Right renal cortex interstitium (tissue), 3 donors: Measurements from ENCODE around the gene OR51G1. TPM values are rescaled to one million over a fixed set of nuclear protein-coding genes. Genes with fewer than 3 reads are reported as not detected.
"Not testable (repeated sequence)": the region's sequence is repeated elsewhere in the genome, so short reads cannot be mapped to it uniquely, and the experiment has no call there.

Source experiments
- DNase-seq, 3 donors: peaks; one replicate each; pipeline ENCODE4 v3.0.0-alpha.2; 2013; ENCODE audit warnings: low read depth in 3 of 3, low spot score in 2 of 3
- polyA plus RNA-seq, 3 donors: library from polyadenylated mRNA; unstranded; fragments of 120-200 nt; gene quantifications; one replicate each; pipeline ENCODE4 v1.2.1, GENCODE V29; 2013; ENCODE audit not compliant: insufficient read length in 3 of 3

Gene OR51G1, protein sequence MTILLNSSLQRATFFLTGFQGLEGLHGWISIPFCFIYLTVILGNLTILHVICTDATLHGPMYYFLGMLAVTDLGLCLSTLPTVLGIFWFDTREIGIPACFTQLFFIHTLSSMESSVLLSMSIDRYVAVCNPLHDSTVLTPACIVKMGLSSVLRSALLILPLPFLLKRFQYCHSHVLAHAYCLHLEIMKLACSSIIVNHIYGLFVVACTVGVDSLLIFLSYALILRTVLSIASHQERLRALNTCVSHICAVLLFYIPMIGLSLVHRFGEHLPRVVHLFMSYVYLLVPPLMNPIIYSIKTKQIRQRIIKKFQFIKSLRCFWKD
- not detected for polyA plus RNA-seq

DNA sequence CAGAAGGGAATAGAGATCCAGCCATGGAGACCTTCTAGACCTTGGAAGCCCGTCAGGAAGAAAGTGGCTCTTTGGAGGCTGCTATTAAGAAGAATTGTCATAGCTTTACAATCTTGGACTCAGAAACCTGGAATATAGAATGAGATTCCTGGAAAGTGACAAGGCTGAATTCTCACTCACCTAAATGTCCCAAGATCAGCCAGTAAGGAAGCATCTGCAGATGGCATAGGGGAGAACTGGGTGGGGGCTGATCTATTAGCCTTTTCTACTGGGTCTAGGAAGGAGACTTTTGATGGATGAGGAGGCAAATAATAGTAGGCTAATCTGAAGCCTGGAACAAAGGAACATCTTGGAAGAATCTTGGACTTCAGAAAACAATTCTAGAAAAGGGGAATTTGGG is at the start of gene OR51G1:
Gene OR51G1 (minus strand): TSS at position 101 of the 400 bp plus-strand sequence. CDS start 0 bp downstream, at position 101.
- DNase-seq, result no peak

GRCh38 chr11:4962816-4963215 is 38.7 kb upstream of the OR51G1 start:
- DNase-seq, result no peak

DNA sequence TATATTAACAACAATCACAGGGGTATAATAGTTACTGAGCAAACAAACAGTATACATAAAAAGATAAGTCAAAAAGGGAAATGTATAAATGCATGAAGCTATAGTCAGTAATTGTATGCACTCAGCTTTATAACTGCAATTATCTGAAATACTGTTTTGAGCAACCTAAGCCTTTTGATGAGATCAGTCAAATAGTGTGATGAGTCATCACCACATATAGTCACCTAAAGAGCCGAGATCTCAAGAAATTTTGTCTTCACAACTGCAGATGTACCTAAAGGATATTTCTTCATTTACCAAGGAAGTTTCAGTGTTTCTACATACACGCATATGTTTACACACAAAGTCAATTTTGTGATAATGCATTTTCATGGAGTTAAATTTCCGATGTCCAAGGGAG is 36.7 kb upstream of the OR51G1 start:
- DNase-seq, result no peak

DNA sequence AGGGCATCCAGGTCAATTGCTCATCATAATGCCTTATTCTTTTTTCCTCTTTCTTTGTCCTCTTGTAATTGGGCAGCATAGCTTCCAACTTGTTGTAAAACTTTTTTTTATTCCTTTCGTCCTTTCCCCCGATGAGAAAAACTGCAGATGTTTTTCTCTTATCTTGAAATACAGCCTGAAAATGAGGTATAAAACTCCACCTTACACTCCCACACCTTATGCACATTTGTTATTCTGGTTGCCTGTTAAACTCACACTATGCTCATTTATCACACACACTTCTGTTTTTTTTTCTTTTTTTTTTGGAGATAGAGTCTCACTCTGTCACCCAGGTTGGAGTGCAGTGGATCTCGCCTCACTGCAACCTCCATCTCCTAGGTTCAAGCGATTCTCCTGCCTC is 33.3 kb upstream of the OR51G1 start:
- DNase-seq, result no peak

DNA sequence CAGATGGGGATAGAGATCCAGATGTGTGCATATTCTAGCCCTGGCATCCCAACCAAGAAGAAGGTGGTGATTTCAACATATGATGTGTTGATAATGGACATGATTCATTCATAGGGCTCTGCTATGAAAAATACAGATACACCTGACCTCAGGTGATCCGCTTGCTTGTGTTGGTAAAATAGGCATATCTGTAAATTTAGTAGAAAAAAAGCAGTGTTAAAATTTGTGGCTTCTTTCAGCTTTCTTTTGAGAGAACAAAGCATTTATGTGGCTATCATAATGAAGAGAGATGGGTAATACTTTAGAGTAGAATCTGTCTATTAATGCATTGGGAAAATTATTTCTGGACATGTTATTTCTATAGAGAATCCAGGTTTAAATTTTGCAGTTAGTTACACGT is 31.5 kb upstream of the OR51G1 start, which contains the start of gene OR51A2:
Gene OR51A2 (minus strand): TSS at position 101 of the 400 bp plus-strand sequence. CDS start 0 bp downstream, at position 101.
- DNase-seq, result not testable (repeated sequence)

DNA sequence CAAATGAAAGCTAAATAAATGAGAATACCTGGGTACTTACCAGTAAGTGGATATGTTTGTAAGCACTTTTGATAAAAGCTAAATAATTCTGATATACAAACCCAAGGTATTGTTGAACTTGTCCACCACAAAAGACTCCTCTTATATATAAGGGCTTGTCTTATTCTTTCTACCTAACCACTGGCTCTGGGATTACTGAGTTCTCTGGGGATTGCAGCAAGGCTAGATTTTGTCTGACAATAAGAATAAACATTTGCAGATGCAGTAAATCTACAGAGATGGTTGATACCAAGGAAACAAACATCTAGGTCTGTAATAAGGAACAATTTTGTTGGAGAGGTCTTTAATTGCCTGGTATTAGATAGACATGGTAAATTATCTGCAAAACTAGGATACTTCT is 23.4 kb upstream of the OR51G1 start, which contains the start of gene OR51A4:
Gene OR51A4 (minus strand): TSS at position 101 of the 400 bp plus-strand sequence. CDS start 505 bp downstream, outside the sequence.
- DNase-seq, result no peak

- no peak for DNase-seq
These were observed 12.6 kb upstream of the OR51G1 start for GRCh38 chr11:4936745-4937144.

GRCh38 chr11:4932751-4933150 is 8.6 kb upstream of the OR51G1 start:
- no peak for DNase-seq

- DNase-seq, result no peak
These were observed 2.5 kb upstream of the OR51G1 start for GRCh38 chr11:4926608-4927007.

DNA sequence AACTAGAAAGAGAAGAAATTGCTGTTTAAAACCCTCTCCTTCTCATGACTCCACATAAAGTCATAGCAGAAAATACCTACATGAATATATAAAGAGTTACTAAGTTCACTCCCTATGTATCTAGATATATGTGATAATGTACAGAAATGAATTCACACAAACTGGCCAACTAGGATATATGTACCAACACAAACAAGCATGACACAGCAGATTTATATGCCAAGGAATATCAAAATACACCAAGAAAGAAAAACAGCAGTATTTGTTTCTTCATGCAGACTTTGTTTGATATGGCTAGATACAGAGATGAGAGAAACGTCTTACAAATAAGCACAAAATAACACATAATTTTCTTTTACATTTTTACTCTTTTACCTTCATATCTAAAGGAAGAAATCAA is 1.8 kb downstream of the OR51G1 start:
- no peak for DNase-seq

DNA sequence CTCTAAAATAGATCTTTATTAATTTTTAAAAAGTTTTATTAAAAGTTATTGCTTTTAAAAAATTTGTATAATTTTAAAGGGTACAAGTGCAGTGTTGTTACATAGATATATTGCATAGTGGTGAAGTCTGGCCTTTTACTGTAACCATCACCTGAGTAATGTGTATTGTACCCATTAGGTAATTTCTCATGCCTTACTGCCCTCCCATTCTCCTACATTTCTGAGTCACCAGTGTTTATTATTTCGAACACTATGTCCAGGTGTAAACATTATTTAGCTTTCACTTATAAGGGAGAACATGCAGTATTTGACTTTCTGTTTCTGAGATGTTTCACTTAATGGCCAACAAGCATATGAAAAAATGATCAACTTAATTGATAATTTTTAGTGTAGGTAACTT is 2.3 kb downstream of the OR51G1 start:
- DNase-seq, result no peak

DNA sequence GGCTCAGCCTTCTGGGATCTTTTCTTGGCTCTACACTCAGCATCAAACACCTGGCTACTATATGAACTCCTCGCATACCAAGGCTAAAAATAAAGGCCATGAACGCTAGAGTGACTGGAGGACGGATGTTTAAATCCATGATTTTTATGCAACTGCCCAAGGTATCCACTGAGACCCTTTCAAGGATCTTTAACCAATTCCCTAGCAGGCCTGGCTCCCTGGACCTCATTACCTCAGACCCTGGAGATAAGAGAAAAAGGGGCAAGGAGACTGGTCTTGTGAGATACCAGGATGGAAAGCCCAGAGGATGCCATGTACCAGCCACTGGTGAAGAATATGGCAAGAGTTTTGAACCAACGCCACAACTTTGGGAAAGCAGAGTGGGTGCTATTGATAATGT is 4.9 kb downstream of the OR51G1 start, which contains the start of gene OR51G2:
Gene OR51G2 (minus strand): TSS at position 101 of the 400 bp plus-strand sequence. CDS start 3,687 bp downstream, outside the sequence.
- no peak for DNase-seq

- peak in 1 of 3 donors; percentile 4 for DNase-seq
These were observed 7.6 kb downstream of the OR51G1 start for GRCh38 chr11:4916581-4916980.

- no peak for DNase-seq
These were observed 20.7 kb downstream of the OR51G1 start, which contains the start of gene OR51A7 for GRCh38 chr11:4903484-4903883. Gene OR51A7, plus strand, starts transcription at chr11:4903783. Its CDS starts 3,587 bp downstream, at chr11:4907370.

GRCh38 chr11:4891996-4892640 is 32.0 kb downstream of the OR51G1 start:
- DNase-seq, result no peak

GRCh38 chr11:4890279-4890678 is 33.9 kb downstream of the OR51G1 start:
- DNase-seq, result no peak

- no peak for DNase-seq
These were observed 36.5 kb downstream of the OR51G1 start for GRCh38 chr11:4887591-4887990.

DNA sequence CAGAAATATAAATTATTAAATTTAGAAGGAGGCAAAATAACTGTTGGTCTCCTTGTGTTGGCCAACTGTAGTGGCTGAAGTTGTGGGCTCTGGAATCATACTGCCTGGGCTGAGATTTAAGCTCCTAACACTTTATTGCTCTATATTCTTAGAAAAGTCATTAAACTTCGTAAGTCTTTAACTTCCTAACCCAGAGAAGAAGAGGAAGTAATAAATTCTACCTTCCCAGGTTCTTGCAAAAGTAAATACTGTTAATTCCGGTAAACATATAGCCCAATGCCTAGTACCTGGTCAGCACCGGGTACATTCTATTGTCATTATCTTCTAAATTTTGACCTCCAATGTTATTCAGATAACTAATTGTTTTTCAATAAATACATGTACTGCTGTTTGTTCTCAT is 38.0 kb downstream of the OR51G1 start:
- DNase-seq, result no peak

DNA sequence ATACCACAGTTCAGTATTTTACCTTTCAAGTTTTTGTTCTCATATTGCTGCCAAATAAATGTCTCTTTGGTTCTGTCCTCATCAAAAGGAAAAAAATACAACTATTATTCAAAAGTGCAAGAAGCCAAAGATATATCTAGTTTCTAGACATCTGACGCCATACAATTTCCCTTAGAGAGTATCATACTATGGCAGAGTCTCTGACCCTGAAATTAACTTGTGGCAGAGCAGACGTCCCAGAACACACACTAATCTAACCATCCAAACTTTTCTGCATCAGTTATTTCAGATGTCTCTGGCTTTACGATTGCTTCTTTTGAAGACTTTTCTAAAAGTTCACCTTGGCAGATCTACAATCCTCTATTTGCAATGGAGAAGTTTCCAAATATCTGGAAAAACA is 39.8 kb downstream of the OR51G1 start:
- no peak for DNase-seq

DNA sequence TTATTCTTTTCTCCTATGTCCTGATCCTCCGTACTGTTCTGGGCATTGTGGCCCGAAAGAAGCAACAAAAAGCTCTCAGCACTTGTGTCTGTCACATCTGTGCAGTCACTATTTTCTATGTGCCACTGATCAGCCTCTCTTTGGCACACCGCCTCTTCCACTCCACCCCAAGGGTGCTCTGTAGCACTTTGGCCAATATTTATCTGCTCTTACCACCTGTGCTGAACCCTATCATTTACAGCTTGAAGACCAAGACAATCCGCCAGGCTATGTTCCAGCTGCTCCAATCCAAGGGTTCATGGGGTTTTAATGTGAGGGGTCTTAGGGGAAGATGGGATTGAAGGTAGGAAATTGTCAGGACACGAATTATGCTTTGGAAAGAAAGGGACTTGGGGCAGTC is 41.6 kb downstream of the OR51G1 start:
- DNase-seq, result no peak

- DNase-seq, result no peak
These were observed 42.2 kb downstream of the OR51G1 start, which contains the start of gene OR51T1 for GRCh38 chr11:4881860-4882500. Gene OR51T1, plus strand, starts transcription at chr11:4881900. Its CDS starts 0 bp downstream, at chr11:4881900.
